Heart right ventricle (tissue), 16 donors: ENCODE data around the gene ABHD15. TPM values are rescaled to one million over a fixed set of nuclear protein-coding genes. Genes with fewer than 3 reads are reported as not detected.

Source experiments
- ATAC-seq, 8 donors: fragments of 200-7000 bp; cut with Tn5 transposase; one replicate each; pipeline ENCODE4 v1.9.1; 2020; ENCODE audit warnings: mild to moderate bottlenecking in 8 of 8, moderate library complexity in 8 of 8, moderate number of reproducible peaks in 1 of 8
- DNase-seq, 2 donors: peaks; one replicate each; pipeline ENCODE4 v3.0.0-alpha.2; 2020
- H3K27ac ChIP-seq, 10 donors: fragments of 200-600 bp; sonication (generic) in 2 of 10; one replicate each; pipeline versions ENCODE4 v1.5.0 to v1.8.0; 2020 to 2022; ENCODE audit warnings: mild to moderate bottlenecking in 3 of 10
- H3K27me3 ChIP-seq, 7 donors: fragments of 200-600 bp; one replicate each; pipeline ENCODE4 v1.8.0; 2021 to 2022; ENCODE audit warnings: mild to moderate bottlenecking in 2 of 7
- H3K36me3 ChIP-seq, 9 donors: fragments of 200-600 bp; sonication (generic) in 1 of 9; one replicate each; pipeline versions ENCODE4 v1.5.0 to v1.8.0; 2020 to 2022; ENCODE audit warnings: mild to moderate bottlenecking in 2 of 9
- H3K4me1 ChIP-seq, 9 donors: fragments of 200-600 bp; sonication (generic) in 1 of 9; one replicate each; pipeline versions ENCODE4 v1.5.0 to v1.8.0; 2020 to 2022; ENCODE audit warnings: mild to moderate bottlenecking in 4 of 9
- H3K4me3 ChIP-seq, 10 donors: fragments of 200-600 bp; sonication (generic) in 2 of 10; one replicate each; pipeline versions ENCODE4 v1.5.0 to v1.8.0; 2020 to 2022; ENCODE audit warnings: mild to moderate bottlenecking in 7 of 10, moderate library complexity in 2 of 10
- H3K9me3 ChIP-seq, 11 donors: fragments of 200-600 bp in 10 of 11; sonication (generic) in 2 of 11; one replicate each; pipeline versions ENCODE4 v1.5.0 to v1.8.0; 2013 to 2022; ENCODE audit warnings: mild to moderate bottlenecking in 2 of 11, control low read depth in 1 of 11, moderate library complexity in 1 of 11
- WGBS, 2 donors: extraction: QIAGEN DNeasy Blood & Tissue Kit; methylation state at CpG; one replicate each; pipeline ENCODE4 v1.1.7; 2013; ENCODE audit warnings: inconsistent platforms in 1 of 2; 5-methylcytosine and 5-hydroxymethylcytosine counted together
- intact Hi-C, 10 donors: fragments of 100-400 bp; cut with DNase I; formaldehyde crosslinking; loops; one replicate each; pipeline versions ENCODE4 v1.11.1 to v1.14.2; 2022
- long read RNA-seq, 3 donors: library from polyadenylated mRNA; unstranded; transcript quantifications; one replicate each; pipeline ENCODE4 v2.0.0, GENCODE V29; 2020 to 2021
- polyA plus RNA-seq, 2 donors: library from polyadenylated mRNA; stranded (reverse); fragments of 200-250 nt; gene quantifications; one replicate each; pipeline ENCODE4 v1.2.3, GENCODE V29; 2013
- total RNA-seq, 10 donors: library from RNA; stranded (reverse); fragmentation: NEBNext Ultra II Directional in 3 of 10; extraction: Animal tissue kit (Norgen Biotek cat#: 25700) in 3 of 10; gene quantifications; one replicate each; pipeline versions ENCODE4 v1.2.1 to v1.2.4, GENCODE V29; 2021 to 2023
- TF ChIP-seq, protein P1 (sequence below), 9 donors: fragments of 200-600 bp; sonication (generic) in 2 of 9; IDR thresholded peaks; one replicate each; pipeline versions ENCODE4 v1.5.0 to v1.8.0; 2021 to 2022; ENCODE audit warnings: antibody characterized with exemption in 9 of 9, mild to moderate bottlenecking in 5 of 9, moderate library complexity in 1 of 9
- donor health status: Arrhythmogenic right ventricular cardiomyopathy.
- donor health status: ischemic (EF 13 %, LVEDD 7.1; RV severe dilation, severe dysfunction).
- donor health status: healthy with polysubstance abuse.
- donor health status: DM: no; HTN: yes; CAD: no.
- donor health status: DM: no; HTN: no; CAD: no.
- donor health status: ischemic (EF 25% LVEDD 6.9; RV normal size, moderate dysfunction).
- donor health status: ischemic (EF 25% LVEDD 5.7; RV mildly dilated, moderate dysfunction).
- donor health status: healthy.
- donor health status: DM: yes; HTN: yes; CAD: no.
- donor health status: Ischemic cardiomyopathy.
- donor health status: ischemic (EF 35%, LVEDD 5.7; RV mildly dilated, moderate dysfunction).
- donor health status: nonischemic (EF 11% LVEDD 7.7; RV severe dilation, severe dysfunction).
- donor health status: DM: yes; HTN: yes; CAD: no.
- donor health status: PGD.
- donor health status: ischemic (EF 29% LVEDD 5.4; RV normal size, mild dysfunction).
- donor health status: nonischemic (EF 23%, LVEDD 6.1; RV moderate dilation, normal function).

The ABHD15 gene, protein sequence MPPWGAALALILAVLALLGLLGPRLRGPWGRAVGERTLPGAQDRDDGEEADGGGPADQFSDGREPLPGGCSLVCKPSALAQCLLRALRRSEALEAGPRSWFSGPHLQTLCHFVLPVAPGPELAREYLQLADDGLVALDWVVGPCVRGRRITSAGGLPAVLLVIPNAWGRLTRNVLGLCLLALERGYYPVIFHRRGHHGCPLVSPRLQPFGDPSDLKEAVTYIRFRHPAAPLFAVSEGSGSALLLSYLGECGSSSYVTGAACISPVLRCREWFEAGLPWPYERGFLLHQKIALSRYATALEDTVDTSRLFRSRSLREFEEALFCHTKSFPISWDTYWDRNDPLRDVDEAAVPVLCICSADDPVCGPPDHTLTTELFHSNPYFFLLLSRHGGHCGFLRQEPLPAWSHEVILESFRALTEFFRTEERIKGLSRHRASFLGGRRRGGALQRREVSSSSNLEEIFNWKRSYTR
- total RNA-seq (1 to 10 TPM; 4.4 to 9.0 (median 5.6) TPM), polyA plus RNA-seq (1 to 10 TPM; 3.5 to 5.7 TPM)
- long read RNA-seq, donor 1, transcript ABHD15-201 (2 exons, 3,592 nt), result major isoform, 9 of 16 reads
- long read RNA-seq, donor 1, partial matches to known transcripts, result 0 of 16 reads
- long read RNA-seq, donor 1, other reads (novel, unspliced or antisense), result 7 of 16 reads
- long read RNA-seq, donor 2, transcript ABHD15-201 (2 exons, 3,592 nt), result major isoform, 8 of 15 reads
- long read RNA-seq, donor 2, partial matches to known transcripts, result 6 of 15 reads
- long read RNA-seq, donor 2, other reads (novel, unspliced or antisense), result 1 of 15 reads
- long read RNA-seq, donor 3, partial matches to known transcripts, result 0 of 8 reads
- long read RNA-seq, donor 3, other reads (novel, unspliced or antisense), result 4 of 8 reads

DNA sequence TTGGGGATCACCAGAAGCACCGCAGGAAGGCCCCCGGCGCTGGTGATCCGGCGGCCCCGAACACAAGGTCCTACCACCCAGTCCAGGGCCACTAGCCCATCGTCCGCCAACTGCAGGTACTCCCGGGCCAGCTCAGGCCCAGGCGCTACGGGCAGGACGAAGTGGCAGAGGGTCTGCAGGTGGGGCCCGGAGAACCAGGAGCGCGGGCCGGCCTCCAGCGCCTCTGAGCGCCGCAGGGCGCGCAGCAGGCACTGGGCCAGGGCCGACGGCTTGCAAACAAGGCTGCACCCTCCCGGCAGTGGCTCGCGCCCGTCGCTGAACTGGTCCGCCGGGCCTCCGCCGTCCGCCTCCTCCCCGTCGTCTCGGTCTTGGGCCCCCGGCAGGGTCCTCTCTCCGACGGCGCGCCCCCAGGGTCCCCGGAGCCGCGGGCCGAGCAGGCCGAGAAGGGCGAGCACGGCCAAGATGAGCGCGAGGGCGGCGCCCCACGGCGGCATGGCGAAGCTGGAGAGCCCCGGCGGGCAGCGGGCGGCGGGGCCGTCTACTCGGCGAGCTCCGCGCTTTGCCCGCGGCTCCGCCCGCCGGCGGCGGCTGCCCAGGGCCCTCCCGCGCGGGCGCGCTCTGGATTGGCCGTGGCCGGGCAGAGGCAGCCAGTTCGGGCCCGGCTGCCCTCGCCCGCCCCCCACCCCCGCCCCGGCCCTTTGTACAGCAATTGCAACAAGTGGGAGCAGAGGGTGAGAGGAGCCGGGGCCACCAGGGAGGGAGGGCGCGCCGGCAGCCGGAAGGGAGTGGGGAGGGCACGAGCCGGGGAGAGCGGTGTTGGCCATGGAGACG lies at the start of gene ABHD15:
TSS of gene ABHD15 (minus strand) at position 565 of the 831 bp plus-strand sequence. CDS start at position 494, 71 bp downstream.
- H3K4me3 ChIP-seq, result peak within 1 kb of the TSS; percentile 68 to 92 (median 84)
- DNase-seq, result peak; percentile 47 to 74
- WGBS, 2 donors, result 2 to 3% methylated on average over 78 to 94 of the region's 94 CpGs
- no peaks in the 10 kb centered on the region for H3K9me3 ChIP-seq
- peak; percentile 3 to 55 (median 30) for ATAC-seq
- H3K27ac ChIP-seq, result peak within 1 kb of the TSS; percentile 83 to 94 (median 90)
- TF ChIP-seq, protein P1, sequence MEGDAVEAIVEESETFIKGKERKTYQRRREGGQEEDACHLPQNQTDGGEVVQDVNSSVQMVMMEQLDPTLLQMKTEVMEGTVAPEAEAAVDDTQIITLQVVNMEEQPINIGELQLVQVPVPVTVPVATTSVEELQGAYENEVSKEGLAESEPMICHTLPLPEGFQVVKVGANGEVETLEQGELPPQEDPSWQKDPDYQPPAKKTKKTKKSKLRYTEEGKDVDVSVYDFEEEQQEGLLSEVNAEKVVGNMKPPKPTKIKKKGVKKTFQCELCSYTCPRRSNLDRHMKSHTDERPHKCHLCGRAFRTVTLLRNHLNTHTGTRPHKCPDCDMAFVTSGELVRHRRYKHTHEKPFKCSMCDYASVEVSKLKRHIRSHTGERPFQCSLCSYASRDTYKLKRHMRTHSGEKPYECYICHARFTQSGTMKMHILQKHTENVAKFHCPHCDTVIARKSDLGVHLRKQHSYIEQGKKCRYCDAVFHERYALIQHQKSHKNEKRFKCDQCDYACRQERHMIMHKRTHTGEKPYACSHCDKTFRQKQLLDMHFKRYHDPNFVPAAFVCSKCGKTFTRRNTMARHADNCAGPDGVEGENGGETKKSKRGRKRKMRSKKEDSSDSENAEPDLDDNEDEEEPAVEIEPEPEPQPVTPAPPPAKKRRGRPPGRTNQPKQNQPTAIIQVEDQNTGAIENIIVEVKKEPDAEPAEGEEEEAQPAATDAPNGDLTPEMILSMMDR (IDR thresholded peaks at IDR 0.05), result peak in 1 of 9 donors; percentile 5
- H3K4me1 ChIP-seq, result peaks cover 2 to 57% (median 40%) of the 10 kb centered on the region in 9 donors
- H3K36me3 ChIP-seq, result peaks cover 0 to 9% (median 0%) of the 10 kb centered on the region in 9 donors
- intact Hi-C loops, result loop anchor here in 1 of 10 donors (10.0 kb wide), 1 partner anchor 422 kb away; no protein-coding TSS in a partner anchor
- H3K27me3 ChIP-seq, result no peaks in the 10 kb centered on the region

DNA sequence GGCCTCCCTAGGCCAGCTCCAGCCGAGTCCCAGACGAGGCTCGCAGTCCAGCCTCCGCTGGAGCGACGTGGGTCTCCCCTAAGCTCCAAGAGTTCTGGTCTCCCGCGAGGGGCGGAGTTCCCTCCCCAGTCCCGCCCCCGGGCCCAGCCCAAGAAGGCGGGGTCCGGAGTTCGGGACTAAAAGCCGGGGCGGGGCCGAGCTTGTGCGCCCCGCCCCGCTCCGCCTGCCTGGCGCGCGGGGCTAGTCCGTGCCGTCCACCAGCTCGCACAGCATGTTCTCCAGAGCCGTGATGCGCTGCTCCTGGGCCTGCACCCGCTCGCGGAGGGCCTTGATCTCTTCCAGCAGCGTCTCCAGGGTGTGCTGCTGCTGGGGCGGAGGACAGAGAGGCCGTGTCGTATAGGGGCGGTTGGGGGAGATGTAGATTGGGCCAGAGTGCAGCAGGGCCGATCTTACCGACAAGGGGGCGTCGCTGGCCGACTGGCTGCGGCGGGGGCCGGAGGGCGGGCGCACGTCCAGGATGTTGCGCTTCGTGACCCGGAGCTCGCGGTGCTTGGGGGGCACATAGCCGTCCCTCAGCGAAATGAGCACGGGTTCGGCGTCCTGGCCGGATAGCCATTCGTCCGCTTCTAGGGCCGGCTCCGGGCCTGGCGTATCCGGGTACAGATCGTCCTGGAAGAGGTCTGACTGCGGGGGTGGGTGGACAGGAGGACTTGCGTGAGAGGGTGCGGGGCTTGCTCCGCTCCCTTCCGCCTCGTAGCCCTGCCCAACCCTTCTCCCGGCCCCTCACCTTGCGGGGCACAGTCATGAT lies 48.9 kb upstream of the ABHD15 start:
- DNase-seq, result peak; percentile 75 to 86
- Histone ChIP-seq H3K27me3 (peaks cover 0 to 43% (median 0%) of the 10 kb centered on the region in 7 donors), H3K4me3 (peak overlapping the region; percentile 14 to 60 (median 50)), H3K4me1 (peaks cover 14 to 81% (median 65%) of the 10 kb centered on the region in 9 donors), H3K27ac (peak overlapping the region in 4 of 10 donors; percentile 26 to 71 (median 36)), H3K36me3 (peaks cover 0 to 5% (median 0%) of the 10 kb centered on the region in 9 donors), H3K9me3 (no peaks in the 10 kb centered on the region)
- intact Hi-C loops, result loop anchor here in 4 of 10 donors (5.0 to 10.0 kb wide), 4 partner anchors 159 to 319 kb away; partner anchors contain the start of gene SSH2 (in 2 of the 4)
- ATAC-seq, result peak; percentile 28 to 79 (median 64)
- WGBS, 2 donors, result 21 to 32% methylated on average over 74 of the region's 74 CpGs
- TF ChIP-seq, protein P1 (IDR thresholded peaks at IDR 0.05), result peak in 1 of 9 donors; percentile 15

DNA sequence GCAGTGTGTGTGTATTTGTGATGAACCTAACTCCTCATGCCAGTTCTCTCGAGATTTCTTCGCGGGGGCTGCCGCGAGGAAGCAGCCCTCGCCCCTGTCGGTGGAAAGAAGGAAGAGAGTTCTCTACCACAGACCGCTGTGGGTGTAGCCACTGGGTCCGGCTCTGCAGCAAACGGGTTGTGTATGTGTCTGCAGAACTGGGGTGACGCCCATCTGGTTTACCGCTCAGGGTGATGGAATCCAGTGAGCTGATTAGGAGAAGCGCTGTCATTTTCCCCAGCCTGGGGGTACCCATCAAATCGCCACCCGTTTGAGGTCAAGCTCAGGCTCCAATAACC lies 48.2 kb upstream of the ABHD15 start:
- peak overlapping the region in 6 of 10 donors; percentile 49 to 60 (median 54) for H3K4me3 ChIP-seq
- ATAC-seq (no peak), DNase-seq (no peak)
- H3K4me1 ChIP-seq, result peaks cover 14 to 74% (median 59%) of the 10 kb centered on the region in 9 donors
- H3K36me3 ChIP-seq, result peaks cover 0 to 5% (median 0%) of the 10 kb centered on the region in 9 donors
- TF ChIP-seq, protein P1 (IDR thresholded peaks at IDR 0.05), result no peak
- no peaks in the 10 kb centered on the region for H3K9me3 ChIP-seq
- peaks cover 0 to 43% (median 0%) of the 10 kb centered on the region in 7 donors for H3K27me3 ChIP-seq
- peak overlapping the region in 2 of 10 donors; percentile 13 to 71 for H3K27ac ChIP-seq
- intact Hi-C loops, result loop anchor here in 4 of 10 donors (5.0 to 10.0 kb wide), 4 partner anchors 160 to 320 kb away; partner anchors contain the start of gene SSH2 (in 2 of the 4)
- 57 to 58% methylated on average over 15 of the region's 15 CpGs for WGBS, 2 donors
